Hematopoietic multipotent progenitor cell (in vitro differentiated cells): ENCODE measurements around the gene IP6K2. TPM values are rescaled to one million over a fixed set of nuclear protein-coding genes. Genes with fewer than 3 reads are reported as not detected.
"Not testable (repeated sequence)": the region's sequence is repeated elsewhere in the genome, so short reads cannot be mapped to it uniquely, and the experiment has no call there.

Source experiments
- DNase-seq, 3 donors: peaks; one replicate each; pipeline ENCODE4 v3.0.0-alpha.2; 2011 to 2015; ENCODE audit warnings: low read depth in 2 of 3, low spot score in 2 of 3
- total RNA-seq: library from RNA; depleted of rRNA; stranded (reverse); fragments of >200 nt; gene quantifications from one replicate; pipeline ENCODE4 v1.2.3, GENCODE V29; 2012

IP6K2 gene
- total RNA-seq, 1 donor, result 165 TPM

DNA sequence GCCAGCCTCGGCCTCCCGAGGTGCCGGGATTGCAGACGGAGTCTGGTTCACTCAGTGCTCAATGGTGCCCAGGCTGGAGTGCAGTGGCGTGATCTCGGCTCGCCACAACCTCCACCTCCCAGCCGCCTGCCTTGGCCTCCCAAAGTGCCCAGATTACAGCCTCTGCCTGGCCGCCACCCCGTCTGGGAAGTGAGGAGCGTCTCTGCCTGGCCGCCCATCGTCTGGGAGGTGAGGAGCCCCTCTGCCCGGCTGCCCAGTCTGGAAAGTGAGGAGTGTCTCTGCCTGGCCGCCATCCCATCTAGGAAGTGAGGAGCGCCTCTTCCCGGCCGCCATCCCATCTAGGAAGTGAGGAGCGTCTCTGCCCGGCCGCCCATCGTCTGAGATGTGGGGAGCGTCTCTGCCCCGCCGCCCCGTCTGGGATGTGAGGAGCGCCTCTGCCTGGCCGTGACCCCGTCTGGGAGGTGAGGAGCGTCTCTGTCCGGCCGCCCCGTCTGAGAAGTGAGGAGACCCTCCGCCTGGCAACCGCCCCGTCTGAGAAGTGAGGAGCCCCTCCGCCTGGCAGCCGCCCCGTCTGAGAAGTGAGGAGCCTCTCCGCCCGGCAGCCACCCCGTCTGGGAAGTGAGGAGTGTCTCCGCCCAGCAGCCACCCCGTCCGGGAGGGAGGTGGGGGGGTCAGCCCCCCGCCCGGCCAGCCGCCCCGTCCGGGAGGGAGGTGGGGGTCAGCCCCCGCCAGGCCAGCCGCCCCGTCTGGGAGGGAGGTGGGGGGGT, 16.9 kb upstream of the IP6K2 start:
- not testable (repeated sequence) for DNase-seq

- no peak for DNase-seq
Measured at GRCh38 chr3:48727511-48727910, 10.5 kb upstream of the IP6K2 start.

GRCh38 chr3:48725185-48725855, 8.3 kb upstream of the IP6K2 start:
- not testable (repeated sequence) for DNase-seq

DNA sequence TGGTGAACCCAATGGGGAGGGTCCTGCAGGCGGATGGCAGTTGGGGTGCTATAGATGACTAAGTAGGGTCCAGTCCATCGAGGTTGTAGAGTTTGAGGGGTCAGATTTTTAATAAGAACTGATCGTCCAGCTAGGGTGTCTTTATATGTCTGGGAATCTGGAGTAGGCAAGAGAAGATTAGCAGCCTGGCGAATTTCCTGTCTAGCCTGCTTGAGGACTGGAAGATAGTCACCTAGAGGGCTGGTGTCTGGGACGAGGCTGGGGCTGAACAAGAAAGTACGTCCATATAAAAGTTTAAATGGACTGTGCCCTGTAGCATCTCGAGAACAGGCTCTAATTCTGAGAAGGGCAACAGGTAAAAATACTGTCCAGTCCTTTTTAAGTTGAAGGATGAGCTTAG, 6.7 kb upstream of the IP6K2 start:
- DNase-seq, result no peak

DNA sequence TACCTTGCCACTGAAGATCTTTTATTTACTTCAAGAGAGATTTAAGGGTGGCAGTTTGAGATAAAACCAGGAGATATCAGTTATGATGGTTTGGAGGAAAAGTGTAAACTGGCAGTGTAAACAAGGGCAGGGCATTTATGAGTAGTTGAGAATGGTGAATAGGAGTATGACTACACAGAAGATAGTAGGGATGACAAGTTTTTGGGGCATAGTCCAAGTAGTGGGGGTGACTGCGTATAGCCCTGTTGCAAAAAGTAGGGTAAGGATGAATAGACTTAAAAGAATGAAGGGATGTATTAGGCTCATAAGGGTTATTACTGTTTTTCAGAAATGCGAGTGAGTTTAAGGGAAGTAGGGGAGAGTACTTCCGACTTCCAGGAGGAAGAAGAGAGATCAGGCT, 6.3 kb upstream of the IP6K2 start:
- not testable (repeated sequence) for DNase-seq

DNA sequence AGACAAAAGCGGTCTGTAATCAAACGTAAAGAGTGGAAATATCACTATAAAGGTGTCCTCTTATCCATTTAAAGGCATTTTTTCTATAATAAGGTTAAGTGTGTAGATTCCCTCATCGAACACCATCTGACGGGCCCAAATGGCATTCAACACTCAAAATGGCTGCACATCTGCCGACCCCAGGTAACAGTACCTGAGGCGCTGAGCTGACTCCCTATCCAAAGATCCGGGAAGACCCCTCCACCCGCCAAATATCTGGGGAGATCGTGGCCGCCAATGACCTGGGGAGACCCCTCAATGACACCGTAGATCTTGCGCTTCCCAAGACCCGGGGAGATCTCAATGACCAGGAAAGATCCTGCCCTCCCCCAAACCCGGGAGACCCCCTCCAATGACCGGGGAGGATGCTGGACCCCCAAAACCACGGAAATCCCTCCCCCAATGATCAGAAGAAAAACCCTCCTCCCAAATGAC, 476 bp downstream of the IP6K2 start:
- DNase-seq, result peak in 2 of 3 donors; percentile 31 to 47

GRCh38 chr3:48715174-48715800, 1.7 kb downstream of the IP6K2 start:
- DNase-seq, result no peak

- DNase-seq, result no peak
Measured at GRCh38 chr3:48711727-48712126, 5.3 kb downstream of the IP6K2 start.

GRCh38 chr3:48709051-48709461, 8.0 kb downstream of the IP6K2 start:
- DNase-seq, result no peak

DNA sequence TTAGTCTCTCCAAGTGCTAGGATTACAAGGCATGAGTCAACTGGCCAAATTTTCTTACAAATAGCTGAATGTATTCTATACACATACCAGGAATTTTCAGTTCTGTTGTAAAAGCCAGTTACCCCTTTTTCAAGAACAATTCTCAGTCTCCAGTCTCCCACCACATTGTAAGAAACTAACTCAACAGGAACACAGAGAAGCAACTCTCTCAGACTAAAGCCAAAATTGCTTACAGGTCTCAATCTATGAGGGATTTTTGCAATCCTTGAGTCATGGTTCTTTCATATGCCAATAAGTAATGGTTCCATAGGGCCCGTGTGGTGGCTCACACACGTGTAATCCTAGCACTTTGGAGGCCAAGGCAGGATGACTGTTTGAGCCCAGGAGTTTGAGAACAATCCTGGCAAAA, 8.5 kb downstream of the IP6K2 start:
- no peak for DNase-seq

DNA sequence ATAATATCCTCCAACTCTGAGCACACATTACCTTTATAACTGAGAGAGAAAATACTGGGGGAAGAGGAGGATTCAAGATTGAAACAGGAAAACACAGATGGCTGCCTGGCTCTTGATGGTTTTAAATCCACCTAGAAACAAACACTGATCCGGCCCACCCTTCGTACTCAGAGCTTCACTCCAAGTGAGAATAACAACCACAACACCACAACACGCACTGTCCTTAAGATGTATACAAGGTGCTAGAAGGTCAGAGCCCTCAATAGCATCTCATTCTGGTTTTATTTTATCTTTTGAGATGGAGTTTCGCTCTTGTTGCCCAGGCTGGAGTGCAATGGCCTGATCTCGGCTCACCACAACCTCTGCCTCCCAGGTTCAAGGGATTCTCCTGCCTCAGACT, 9.9 kb downstream of the IP6K2 start:
- DNase-seq, result no peak

DNA sequence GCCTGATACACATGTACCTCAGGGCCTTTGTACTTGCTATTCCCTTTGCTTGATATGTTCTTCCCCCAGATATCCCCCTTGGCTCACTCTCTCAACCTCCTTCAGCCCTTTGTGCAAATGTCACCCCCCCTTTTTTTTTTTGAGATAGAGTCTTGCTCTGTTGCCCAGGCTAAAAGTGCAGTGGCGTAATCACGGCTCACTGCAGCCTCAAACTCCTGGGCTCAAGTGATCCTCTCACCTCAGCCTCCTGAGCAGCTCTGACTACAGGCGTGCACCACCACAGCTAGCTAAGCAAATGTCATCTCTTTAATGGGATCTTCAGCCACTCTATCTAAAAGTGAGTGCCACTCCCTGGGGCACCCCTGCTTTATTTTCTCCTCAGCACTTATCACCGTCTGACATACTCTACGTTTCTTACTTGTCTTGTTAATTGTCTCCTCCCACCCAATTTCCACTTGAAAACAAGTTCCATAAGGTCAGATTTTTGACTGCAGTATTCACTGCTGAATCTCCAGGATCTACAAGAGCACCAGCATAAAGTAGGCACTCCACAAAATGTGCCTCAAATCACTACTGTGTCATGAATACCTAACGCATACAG, 14.6 kb downstream of the IP6K2 start:
- no peak for DNase-seq

- no peak for DNase-seq
Measured at GRCh38 chr3:48700731-48701405, 16.2 kb downstream of the IP6K2 start.

DNA sequence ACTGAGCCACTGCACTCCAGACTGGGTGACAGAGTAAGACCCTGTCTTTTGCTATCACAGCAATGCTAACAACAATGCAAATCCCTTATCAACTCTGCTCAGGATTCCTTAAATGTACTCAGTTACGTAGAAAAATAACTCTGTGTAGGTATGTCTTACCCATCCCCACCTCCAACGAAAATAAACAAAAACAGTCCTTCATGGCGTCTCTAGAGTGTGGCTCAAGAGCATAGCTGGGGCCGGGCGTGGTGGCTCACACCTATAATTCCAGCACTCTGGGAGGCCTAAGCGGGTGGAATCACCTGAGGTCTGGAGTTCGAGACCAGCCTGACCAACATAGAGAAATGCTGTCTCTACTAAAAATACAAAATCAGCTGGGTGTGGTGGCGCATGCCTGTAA, 18.1 kb downstream of the IP6K2 start:
- no peak for DNase-seq

GRCh38 chr3:48697952-48698351, 19.1 kb downstream of the IP6K2 start:
- no peak for DNase-seq

- DNase-seq, result no peak
Measured at GRCh38 chr3:48696601-48697000, 20.4 kb downstream of the IP6K2 start.

DNA sequence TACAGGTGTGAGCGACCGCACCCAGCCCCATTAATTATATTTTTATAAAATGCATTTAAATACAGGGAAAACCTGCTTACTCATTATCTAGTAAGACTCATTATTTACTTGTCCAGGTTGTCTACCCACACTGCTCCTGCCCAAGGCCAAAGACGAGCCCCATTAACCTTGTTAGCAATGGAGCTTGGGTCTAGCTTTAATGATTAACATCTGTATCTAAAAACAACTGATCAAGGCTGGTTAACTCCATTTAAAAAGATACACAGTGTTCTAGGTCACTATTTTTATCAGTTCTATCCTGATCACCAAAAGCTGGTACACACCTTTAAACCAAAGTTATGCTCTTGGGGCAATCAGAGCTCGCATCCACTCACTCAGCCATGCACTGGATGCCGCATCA, 20.9 kb downstream of the IP6K2 start:
- no peak for DNase-seq

GRCh38 chr3:48695393-48695753, 21.6 kb downstream of the IP6K2 start:
- no peak for DNase-seq

DNA sequence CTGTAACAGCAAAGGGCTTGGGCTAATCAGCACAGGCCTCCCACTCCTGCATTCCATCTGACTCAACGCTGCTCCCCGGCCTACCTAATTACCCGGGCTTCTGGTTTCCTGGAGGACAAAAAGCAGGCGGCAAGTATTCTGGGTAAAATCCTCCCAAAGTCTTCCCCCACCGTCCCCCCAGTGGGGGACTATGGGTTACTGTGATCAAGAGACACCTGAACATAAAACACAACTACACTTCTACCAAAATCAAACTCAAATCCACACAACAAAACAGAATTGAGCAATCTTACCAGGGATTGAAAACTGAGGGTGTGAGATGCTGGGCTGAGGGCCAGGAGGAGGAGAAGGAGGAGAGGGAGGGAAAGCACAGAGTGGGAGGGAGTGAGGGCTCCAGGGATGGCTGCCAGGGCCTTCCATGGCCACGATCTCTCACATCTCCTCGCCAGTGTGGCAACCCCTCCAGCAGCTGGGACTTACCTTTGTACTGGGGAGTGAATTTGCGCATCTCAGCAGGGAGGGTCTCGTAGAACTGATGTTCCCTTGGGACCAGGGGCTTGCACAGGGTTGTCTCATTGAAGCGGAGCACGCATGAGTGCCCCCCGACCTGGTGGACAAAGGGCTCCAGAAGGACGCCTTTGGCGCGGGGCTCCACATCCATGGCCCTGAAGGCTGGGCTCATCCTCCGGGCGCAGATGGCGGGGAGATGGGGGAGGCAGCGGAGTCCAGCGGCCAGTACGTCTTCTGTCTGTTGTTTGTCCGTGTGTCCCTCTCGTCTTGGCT, 22.2 kb downstream of the IP6K2 start:
- no peak for DNase-seq

- no peak for DNase-seq
Measured at GRCh38 chr3:48693826-48694225, 23.2 kb downstream of the IP6K2 start.
